ENCODE results near the gene NLRP4.

DNA sequence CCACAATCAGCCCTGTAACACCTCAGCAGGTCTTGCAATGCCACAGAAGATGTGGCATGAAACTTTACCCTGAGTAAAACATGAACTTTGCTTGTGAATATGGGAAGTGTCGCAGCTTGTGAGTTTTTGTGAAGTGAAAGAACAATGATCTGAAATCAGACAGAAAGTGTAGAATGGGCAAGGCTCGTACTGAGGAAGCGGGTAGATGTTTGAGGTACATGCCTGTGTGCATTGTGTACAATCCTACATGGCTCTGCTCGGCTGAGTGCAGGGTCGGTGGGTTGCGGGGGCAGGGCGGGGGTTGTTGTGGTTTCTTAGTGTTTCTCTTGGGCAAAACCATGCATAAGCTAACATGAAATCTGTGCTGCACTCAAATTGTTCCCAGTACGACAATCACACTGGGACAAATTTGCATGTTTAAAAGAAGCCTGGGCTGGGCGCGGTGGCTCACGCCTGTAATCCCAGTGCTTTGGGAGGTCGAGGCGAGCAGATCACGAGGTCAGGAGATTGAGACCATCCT, 94.7 kb downstream of the NLRP4 start:
- TF ChIP-seq, protein P1, sequence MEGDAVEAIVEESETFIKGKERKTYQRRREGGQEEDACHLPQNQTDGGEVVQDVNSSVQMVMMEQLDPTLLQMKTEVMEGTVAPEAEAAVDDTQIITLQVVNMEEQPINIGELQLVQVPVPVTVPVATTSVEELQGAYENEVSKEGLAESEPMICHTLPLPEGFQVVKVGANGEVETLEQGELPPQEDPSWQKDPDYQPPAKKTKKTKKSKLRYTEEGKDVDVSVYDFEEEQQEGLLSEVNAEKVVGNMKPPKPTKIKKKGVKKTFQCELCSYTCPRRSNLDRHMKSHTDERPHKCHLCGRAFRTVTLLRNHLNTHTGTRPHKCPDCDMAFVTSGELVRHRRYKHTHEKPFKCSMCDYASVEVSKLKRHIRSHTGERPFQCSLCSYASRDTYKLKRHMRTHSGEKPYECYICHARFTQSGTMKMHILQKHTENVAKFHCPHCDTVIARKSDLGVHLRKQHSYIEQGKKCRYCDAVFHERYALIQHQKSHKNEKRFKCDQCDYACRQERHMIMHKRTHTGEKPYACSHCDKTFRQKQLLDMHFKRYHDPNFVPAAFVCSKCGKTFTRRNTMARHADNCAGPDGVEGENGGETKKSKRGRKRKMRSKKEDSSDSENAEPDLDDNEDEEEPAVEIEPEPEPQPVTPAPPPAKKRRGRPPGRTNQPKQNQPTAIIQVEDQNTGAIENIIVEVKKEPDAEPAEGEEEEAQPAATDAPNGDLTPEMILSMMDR (IDR thresholded peaks at IDR 0.05) = no peak
- no peak for TF ChIP-seq EZH2phosphoT487 (IDR thresholded peaks at IDR 0.05)
- TF ChIP-seq EZH2 (IDR thresholded peaks at IDR 0.05) = no peak

Measured in neural progenitor cell (in vitro differentiated cells).